GM19238 (cell line): ENCODE measurements around the gene DNASE1L3.

Experiments used
- DNase-seq: peaks from one replicate; pipeline ENCODE4 v3.0.0; 2011; ENCODE audit warnings: low spot score; ENCODE audit not compliant: insufficient read length

The DNASE1L3 gene

GRCh38 chr3:58179235-58180098 lies 31.3 kb downstream of the DNASE1L3 start:
- DNase-seq, result no peak

DNA sequence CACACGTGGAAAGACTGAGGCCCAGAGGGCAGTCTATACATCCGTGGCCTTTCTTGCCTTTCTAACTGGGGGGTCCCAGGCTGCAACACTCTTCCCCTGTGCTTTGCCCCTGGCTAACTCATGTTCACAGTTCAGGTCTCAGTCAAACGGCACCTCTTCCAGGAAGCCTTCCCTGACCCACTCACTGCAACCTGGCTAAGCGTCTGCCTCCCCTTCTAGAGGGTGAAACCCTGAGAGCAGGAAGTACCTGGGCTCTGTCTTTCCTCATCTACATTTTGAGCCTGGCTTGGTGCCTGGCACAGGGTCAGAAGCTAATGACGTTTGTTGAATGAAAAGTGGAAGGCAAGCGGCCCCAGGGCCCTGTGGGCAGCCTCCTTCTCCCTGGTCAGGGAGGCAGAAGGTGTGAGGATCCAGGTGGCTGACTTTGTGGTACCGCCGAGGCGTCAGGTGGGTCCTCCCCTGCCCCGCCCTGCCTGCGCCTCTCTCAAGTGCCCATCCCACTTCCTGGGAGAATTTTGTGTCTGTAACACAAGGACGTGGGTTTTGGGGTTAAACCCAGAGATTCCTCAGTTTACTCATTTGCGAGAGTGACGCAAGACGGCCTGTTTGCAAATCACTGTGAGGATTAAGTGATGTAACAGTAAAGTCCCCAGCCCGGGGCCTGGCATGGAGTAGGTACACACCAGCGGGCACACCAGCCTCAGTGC lies 32.1 kb downstream of the DNASE1L3 start:
- no peak for DNase-seq

DNA sequence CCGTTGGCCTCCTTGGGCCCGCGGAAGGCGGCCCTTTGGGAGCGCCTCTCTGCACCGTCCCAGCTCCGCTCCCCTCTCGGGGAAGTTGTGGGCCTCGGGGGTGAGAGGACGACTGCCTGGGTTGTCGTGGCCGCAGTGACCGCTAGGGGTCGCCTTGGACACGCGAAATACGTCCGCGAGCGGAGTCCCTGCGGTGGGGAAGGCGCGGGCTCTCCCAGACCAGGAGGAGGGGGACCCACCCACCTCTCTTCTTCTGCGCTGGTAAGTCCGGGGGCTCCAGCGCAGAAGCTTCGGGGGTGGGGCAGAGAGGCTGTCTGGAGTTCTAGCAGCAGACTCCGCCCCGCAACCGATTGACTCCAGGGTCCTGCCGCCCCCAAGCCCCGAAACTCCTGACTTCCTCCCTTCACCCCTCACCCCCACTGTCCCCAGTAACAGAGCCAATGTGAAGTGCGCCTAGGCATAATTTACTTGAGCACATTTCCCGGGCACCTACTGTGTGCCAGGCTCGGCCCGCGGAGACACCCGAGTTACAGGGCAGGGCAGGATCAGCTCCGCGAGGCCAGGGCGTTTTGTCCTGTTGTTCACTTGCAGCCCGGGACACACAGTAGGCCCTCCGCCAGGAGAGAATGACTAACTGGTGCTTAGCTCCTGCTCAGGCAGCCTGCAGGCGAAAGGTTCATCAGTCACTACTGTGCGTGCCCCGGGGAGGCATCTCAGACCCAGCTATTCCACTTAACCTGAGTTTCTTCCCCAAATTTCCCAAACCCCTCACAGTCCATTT lies 32.8 kb downstream of the DNASE1L3 start:
- peak; percentile 81 for DNase-seq

DNA sequence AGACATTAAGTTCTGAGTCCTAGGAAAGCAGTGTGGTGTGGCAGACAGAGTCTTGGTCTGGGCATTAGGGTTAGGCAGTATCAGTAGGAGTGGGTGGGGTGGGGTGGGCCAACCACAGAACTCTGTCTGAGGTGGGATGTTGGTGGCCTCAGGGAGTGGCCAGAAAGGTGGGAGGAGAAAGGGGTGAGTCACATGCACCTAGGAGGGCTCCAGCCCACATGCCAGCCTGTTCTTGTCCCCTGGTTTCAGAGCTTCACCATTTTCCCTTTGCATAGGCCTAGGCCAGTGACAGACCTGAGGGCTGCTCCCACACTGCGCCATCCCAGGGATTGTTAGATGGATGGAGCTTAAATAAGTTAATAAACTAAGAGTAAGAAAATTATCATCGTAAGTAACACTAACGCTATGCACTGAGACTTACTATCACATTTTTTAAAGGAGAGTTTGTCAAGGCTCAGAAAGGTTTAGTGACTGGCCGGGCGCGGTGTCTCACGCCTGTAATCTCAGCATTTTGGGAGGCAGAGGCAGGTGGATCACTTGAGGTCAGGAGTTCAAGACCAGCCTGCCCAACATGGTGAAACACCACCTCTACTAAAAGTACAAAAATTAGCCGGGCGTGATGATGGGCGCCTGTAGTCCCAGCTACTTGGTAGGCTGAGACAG lies 33.8 kb downstream of the DNASE1L3 start:
- DNase-seq, result no peak

DNA sequence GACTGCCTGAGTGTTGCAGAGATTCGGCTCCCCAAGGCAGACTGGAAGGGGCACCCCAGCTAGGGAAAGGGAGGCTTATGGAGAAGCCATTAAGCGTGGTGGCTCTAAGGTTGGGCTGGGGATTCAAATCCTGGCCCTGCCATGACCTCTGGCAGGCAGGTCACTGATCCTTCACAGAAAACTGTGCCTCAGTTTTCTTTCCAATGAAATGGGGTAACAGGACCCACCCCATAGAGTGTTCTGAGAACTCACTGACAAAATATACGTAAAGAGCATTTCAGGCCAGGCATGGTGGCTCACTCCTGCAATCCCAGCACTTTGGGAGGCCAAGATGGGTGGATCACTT lies 34.6 kb downstream of the DNASE1L3 start:
- DNase-seq, result no peak

DNA sequence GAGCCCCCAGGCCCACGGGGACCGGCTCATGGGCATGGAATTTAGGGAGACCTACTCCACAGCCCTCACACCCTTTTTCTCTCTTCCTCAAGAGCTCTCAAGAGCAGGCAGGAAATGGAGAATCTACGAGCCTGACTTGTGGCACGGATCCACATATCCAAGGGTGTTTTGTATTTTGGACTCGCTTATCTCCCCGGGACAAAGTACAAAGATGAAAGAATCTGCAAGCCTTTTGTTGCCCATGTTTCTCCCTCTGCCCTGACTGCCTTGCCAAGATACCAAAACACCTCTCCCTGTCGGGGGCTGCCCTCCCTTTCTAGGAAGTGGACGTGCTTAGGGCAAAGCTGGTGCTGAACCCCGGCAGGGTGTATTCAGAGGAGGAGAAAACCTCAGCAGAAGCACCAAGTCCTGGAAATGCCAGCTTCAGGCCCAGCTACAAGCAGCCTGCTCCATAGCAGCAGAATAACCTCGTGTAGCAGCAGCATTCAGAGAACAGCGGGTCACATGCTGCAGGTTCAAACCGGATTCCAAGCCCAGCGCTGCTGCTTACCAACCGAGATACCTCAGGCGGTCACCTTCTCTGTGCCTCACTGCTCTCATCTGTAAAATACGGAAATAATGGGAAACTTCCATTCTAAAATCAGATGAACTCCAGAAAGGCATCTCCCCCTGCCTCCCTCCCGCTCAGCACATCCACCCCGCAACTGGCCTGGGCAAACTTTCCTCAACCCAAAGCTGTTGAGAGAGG lies 35.2 kb downstream of the DNASE1L3 start:
- no peak for DNase-seq

DNA sequence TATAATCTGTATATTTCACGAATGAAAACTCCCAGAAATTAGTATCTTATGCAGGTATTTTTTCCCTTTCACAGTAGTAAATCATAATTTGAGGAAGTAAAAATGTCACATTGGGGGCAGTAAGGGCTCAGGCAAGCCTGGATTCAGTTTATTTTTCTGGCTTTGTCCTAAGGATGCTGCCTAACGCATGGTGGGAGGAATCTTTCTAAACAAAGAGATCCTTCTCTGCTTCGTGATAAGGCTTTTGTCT lies 35.7 kb downstream of the DNASE1L3 start:
- no peak for DNase-seq

DNA sequence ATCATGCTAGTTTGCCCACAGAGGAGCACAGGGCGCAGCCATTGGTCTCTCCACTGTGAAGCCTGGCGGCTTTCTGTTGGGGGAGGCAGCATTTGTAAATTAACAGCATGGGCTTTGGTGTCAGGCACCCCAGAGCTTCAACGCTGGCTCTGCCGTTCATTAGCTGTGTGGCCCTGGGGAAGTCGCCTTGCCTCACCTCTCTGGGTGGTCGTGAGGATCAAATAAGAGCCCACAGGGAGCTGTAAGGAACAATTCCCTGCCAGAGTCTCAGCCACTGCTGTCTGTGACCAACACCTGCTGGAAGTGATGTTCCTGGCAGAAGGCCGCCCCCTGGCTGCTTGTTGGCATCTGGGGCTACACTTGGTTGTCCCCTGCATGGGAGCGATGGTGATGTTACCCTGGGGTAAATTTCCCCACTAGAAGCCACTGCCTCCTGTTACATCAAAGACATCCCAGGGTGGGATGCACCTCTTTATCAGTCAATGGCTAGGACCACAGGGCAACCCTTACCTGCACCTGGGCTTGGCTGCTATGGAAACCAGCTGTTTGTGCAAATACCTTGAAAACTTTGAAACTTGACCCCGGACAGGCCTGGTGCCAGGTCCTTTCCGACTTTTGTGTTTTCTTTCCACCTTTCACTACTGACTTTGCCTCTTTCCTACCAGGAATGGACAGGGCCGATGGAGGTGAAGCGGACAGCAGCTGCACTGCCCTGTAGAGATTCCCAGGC lies 36.9 kb downstream of the DNASE1L3 start:
- DNase-seq, result peak; percentile 45

GRCh38 chr3:58173029-58173668 lies 37.6 kb downstream of the DNASE1L3 start:
- DNase-seq, result no peak

GRCh38 chr3:58171126-58171525 lies 39.6 kb downstream of the DNASE1L3 start:
- DNase-seq, result no peak

DNA sequence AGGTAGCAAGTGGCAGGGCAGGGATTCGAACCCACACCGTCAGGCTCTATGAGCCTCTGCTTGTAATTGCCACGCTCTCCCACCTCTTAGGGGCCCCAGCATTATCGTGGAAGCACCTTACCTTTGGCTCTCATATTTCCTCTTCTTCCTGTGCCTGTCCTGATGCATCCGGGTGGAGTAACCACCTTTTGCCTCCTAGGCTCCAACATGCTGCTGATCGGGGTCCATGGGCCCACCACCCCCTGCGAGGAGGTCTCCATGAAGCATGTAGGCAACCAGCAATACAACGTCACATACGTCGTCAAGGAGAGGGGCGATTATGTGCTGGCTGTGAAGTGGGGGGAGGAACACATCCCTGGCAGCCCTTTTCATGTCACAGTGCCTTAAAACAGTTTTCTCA lies 40.4 kb downstream of the DNASE1L3 start:
- no peak for DNase-seq

DNA sequence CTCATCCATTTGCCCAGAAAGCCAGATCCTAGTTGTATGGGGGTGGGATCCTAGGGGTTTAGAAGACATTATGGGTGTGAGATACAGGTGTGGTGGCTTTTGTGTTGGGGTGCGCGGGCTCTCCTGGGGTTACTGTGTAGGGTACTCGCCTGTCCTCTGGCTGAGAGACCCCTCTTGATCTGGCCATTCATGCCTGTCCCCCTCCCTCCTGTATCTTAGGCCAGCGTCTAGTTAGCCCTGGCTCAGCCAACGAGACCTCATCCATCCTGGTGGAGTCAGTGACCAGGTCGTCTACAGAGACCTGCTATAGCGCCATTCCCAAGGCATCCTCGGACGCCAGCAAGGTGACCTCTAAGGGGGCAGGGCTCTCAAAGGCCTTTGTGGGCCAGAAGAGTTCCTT lies 41.4 kb downstream of the DNASE1L3 start:
- DNase-seq, result no peak

GRCh38 chr3:58168498-58168897 lies 42.3 kb downstream of the DNASE1L3 start:
- no peak for DNase-seq

GRCh38 chr3:58167431-58168351 lies 43.1 kb downstream of the DNASE1L3 start:
- peak; percentile 72 for DNase-seq

DNA sequence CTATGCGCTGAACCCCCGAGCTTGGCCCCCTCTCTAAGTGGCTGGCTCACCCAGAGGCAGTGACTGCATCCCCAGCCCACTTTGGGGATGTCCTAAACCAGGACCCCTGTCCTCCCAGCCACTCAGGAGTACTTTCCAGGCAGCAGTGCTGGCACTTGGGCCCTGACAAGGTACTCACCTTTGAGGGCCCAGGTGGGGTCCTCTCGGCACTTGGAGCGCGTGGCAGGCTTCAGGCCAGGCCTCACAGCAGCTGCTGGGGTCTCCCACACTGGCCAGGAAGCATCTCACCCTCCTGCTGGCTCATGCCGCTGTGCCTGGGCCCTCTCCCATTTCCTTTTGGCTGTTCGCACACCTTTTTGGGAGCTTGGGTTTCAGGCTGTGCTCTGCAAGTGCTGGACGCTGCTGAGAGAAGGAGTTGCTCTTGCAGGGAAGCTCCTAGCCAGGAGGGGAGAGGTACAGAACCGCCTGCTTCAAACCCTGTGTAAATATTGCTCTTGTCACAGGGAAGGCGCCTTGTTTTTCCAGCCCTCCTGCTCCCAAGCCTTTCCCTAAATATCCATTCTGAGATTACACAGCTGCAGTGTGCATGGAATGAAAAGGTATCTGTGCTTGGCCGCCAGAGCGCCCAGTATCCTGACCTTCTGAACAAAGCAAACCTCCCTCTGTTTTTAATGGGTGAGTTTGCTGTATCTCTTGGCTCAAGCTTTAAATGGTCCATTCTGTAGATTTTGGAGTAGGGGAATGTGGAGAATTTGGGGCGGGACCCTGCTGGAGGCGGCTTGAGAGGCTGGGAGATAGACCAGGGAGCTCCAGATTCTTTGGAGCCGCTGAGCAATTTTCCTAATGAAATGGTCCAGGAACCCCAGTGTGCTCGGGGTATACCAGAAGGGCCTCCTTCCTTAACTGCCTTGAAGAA lies 45.6 kb downstream of the DNASE1L3 start:
- DNase-seq, result no peak

DNA sequence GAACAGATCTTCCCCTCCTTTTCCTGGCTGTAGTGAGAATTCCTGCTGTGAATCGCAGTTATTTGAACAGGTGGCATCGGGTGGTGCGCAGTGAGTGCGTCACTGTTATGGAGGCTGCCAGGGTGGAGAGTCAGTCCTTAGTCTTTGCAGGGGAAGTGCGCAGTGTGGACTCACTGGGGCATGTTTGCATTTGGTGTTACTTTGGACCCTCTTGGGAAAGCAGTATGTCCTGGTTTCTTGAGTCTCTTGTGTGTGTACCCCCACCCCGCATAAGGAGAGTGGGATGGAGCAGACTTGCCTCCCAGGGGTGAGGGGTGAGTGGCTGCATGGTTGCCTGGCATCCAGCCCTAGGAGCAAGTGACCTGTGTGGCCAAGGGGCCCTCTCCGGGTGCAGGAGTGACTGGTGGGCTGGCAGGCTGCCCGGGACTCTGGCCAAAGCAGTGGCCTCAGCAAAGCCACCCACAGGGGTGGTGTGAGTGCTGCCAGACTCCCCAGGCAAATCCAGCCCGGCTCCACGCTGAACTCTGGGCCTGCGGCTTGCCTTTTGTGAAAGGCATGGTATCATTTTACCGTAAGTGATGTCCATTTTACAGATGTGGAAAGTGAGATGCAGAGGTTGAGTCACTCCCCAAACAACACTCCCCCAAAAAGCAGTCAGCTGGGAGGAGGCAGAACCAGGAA lies 46.4 kb downstream of the DNASE1L3 start:
- DNase-seq, result no peak

GRCh38 chr3:58163234-58163633 lies 47.5 kb downstream of the DNASE1L3 start:
- DNase-seq, result no peak
